Activated CD8-positive, alpha-beta T cell treated with anti-CD3 and anti-CD28 coated beads for 36 hours (primary cell): ENCODE measurements around the gene SH3BGRL2. TPM values are rescaled to one million over a fixed set of nuclear protein-coding genes. Genes with fewer than 3 reads are reported as not detected.

Experiments used
- ATAC-seq: fragments of 200-7000 bp; cut with Tn5 transposase; one replicate; pipeline ENCODE4 v1.10.0; 2021; ENCODE audit warnings: mild to moderate bottlenecking, moderate library complexity
- CTCF ChIA-PET: fragments of 350-600 bp; sonication (Branson Sonifier 250); formaldehyde crosslinking; loops from one replicate; lab custom pipeline; 2021; ENCODE audit warnings: antibody characterized with exemption; lab: Charles Lee
- POLR2A ChIA-PET: fragments of 350-600 bp; sonication (Branson Sonifier 250); formaldehyde crosslinking; loops from one replicate; lab custom pipeline; 2021; ENCODE audit warnings: antibody characterized with exemption; lab: Charles Lee
- DNase-seq: peaks from one replicate; pipeline ENCODE4 v3.0.0-alpha.2; 2020
- H3K27ac Mint-ChIP-seq: one replicate; pipeline ENCODE4 v1.8.0; 2021; ENCODE audit warnings: mild to moderate bottlenecking, mixed read lengths
- H3K27me3 Mint-ChIP-seq: one replicate; pipeline ENCODE4 v1.8.0; 2021; ENCODE audit warnings: mixed read lengths
- H3K36me3 Mint-ChIP-seq: one replicate; pipeline ENCODE4 v1.8.0; 2021; ENCODE audit warnings: low read depth, mixed read lengths
- H3K4me1 Mint-ChIP-seq: one replicate; pipeline ENCODE4 v1.8.0; 2021; ENCODE audit warnings: low read depth, mixed read lengths
- H3K4me3 Mint-ChIP-seq: one replicate; pipeline ENCODE4 v1.8.0; 2021; ENCODE audit warnings: mild to moderate bottlenecking, moderate library complexity, mixed read lengths
- H3K9me3 Mint-ChIP-seq: one replicate; pipeline ENCODE4 v1.8.0; 2021; ENCODE audit warnings: mixed read lengths
- CTCF ChIP-seq: fragments of 200-600 bp; IDR thresholded peaks from one replicate; pipeline ENCODE4 v1.8.0; 2022; ENCODE audit warnings: antibody characterized with exemption, mild to moderate bottlenecking
- intact Hi-C: fragments of 100-400 bp; cut with micrococcal nuclease; formaldehyde crosslinking; loops from one replicate; pipeline ENCODE4 v1.10.0; 2022
- total RNA-seq, 2 experiments: library from RNA; stranded (reverse); gene quantifications; one replicate each; pipeline ENCODE4 v1.2.3, GENCODE V29; 2021

SH3BGRL2 gene
- total RNA-seq, 2 experiments from 2014 or later: 0.54 to 0.70 TPM

- intact Hi-C loops: no loop called here
- TF ChIP-seq CTCF: no peak
- H3K27ac Mint-ChIP-seq: no peak overlapping the region
- ChIA-PET CTCF (interaction anchor here (0.6 kb wide), 1 partner anchor 13 kb away, joined by 3 read pairs; no protein-coding TSS in a partner anchor), POLR2A (no interaction called here)
- DNase-seq: no peak
- H3K4me3 Mint-ChIP-seq: no peak overlapping the region
- no peaks in the 10 kb centered on the region for H3K9me3 Mint-ChIP-seq
- ATAC-seq: no peak
- peaks cover 11% of the 10 kb centered on the region for H3K27me3 Mint-ChIP-seq
- H3K4me1 Mint-ChIP-seq: no peaks in the 10 kb centered on the region
- no peaks in the 10 kb centered on the region for H3K36me3 Mint-ChIP-seq
These were observed 8.0 kb upstream of the SH3BGRL2 start for GRCh38 chr6:79623106-79623505.

GRCh38 chr6:79625746-79626145 is 5.4 kb upstream of the SH3BGRL2 start:
- H3K4me1 Mint-ChIP-seq: peaks cover 1% of the 10 kb centered on the region
- no peak for TF ChIP-seq CTCF

GRCh38 chr6:79626811-79627210 is 4.3 kb upstream of the SH3BGRL2 start:
- ChIA-PET CTCF (no interaction called here), POLR2A (no interaction called here)
- Mint-ChIP-seq H3K27ac (no peak overlapping the region), H3K9me3 (no peaks in the 10 kb centered on the region), H3K36me3 (no peaks in the 10 kb centered on the region), H3K27me3 (peaks cover 29% of the 10 kb centered on the region), H3K4me3 (no peak overlapping the region), H3K4me1 (peaks cover 6% of the 10 kb centered on the region)
- no peak for TF ChIP-seq CTCF
- ATAC-seq: no peak
- intact Hi-C loops: no loop called here
- no peak for DNase-seq

More at GRCh38 chr6:79625746-79626145, 5.4 kb upstream of the SH3BGRL2 start:
- H3K27me3 Mint-ChIP-seq: peaks cover 22% of the 10 kb centered on the region
- DNase-seq (no peak), ATAC-seq (no peak)
- H3K4me3 Mint-ChIP-seq: no peak overlapping the region
- ChIA-PET CTCF (no interaction called here), POLR2A (no interaction called here)
- intact Hi-C loops: no loop called here
- H3K9me3 Mint-ChIP-seq: no peaks in the 10 kb centered on the region
- no peaks in the 10 kb centered on the region for H3K36me3 Mint-ChIP-seq
- H3K27ac Mint-ChIP-seq: no peak overlapping the region

- intact Hi-C loops: no loop called here
- H3K27me3 Mint-ChIP-seq: peaks cover 33% of the 10 kb centered on the region
- H3K36me3 Mint-ChIP-seq: no peaks in the 10 kb centered on the region
- no peak overlapping the region for H3K4me3 Mint-ChIP-seq
- DNase-seq: no peak
- TF ChIP-seq CTCF: no peak
- CTCF ChIA-PET: no interaction called here
- no peak overlapping the region for H3K27ac Mint-ChIP-seq
- no peak for ATAC-seq
- H3K4me1 Mint-ChIP-seq: peaks cover 7% of the 10 kb centered on the region
- no peaks in the 10 kb centered on the region for H3K9me3 Mint-ChIP-seq
- POLR2A ChIA-PET: no interaction called here
These were observed 3.7 kb upstream of the SH3BGRL2 start for GRCh38 chr6:79627422-79627821.

DNA sequence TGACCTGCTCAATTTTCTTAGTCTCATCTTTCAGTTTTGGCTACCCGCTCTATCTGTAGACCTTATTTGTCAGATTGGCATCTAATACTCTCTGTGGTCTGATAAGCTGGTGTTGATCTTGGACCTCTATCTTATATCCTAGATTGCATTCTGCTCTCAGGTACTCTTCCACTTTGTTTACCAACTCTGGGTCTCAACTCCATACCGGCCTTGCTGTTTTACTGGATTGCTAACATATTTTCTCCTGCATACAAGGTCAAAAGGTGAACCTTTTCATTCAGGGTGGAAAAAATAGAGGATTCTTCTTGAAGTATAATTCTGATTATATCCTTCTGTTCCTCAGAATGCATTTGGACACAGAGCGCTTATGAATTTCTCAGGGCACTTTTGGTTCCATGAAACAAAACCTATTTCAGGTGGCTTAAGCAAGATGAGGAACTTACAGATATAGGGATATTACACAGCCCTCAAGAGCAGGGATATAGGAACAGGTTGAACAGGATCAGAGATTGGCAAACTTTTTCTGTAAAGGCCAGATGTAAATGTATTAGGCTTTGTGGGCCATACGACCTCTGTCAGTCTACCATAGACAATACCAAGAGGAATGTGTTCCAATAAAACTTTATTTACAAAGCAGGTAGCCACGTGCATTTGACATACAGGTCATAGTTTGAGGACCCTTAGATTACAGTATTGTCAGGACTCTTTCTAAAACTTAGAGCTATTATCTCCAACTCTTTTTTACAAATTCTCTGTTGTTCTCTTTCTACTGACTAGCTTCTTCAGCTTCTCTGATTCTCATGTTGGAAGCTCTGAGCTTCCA is 2.5 kb upstream of the SH3BGRL2 start:
- H3K27ac Mint-ChIP-seq: no peak overlapping the region
- DNase-seq: no peak
- no peak for TF ChIP-seq CTCF
- H3K4me1 Mint-ChIP-seq: peaks cover 7% of the 10 kb centered on the region
- CTCF ChIA-PET: no interaction called here
- H3K9me3 Mint-ChIP-seq: no peaks in the 10 kb centered on the region
- no peak overlapping the region for H3K4me3 Mint-ChIP-seq
- H3K36me3 Mint-ChIP-seq: no peaks in the 10 kb centered on the region
- POLR2A ChIA-PET: no interaction called here
- no peak for ATAC-seq
- peaks cover 39% of the 10 kb centered on the region for H3K27me3 Mint-ChIP-seq
- intact Hi-C loops: no loop called here
